PFSK-1 (cell line): ENCODE data around the gene CD8B2.

ENCODE experiments used
- FOXP2 ChIP-seq: optimal IDR thresholded peaks from 2 replicates; pipeline ENCODE3; 2011; ENCODE audit warnings: borderline replicate concordance, control low read depth, inconsistent platforms; ENCODE audit not compliant: insufficient read depth; ENCODE audit errors: extremely low read length, extremely low read depth
- POLR2AphosphoS5 ChIP-seq: IDR thresholded peaks from 2 replicates; pipeline ENCODE4 v1.6.1; 2012; ENCODE audit warnings: low read depth, mild to moderate bottlenecking, control low read depth, low read length, moderate library complexity
- SIN3A ChIP-seq: IDR thresholded peaks from 2 replicates; pipeline ENCODE4 v1.6.1; 2012; ENCODE audit warnings: mild to moderate bottlenecking, low read length, moderate library complexity, borderline replicate concordance; ENCODE audit not compliant: insufficient read depth
- TAF1 ChIP-seq: IDR thresholded peaks from 2 replicates; pipeline ENCODE4 v1.6.1; 2012; ENCODE audit warnings: low read length, control low read depth, borderline replicate concordance; ENCODE audit not compliant: insufficient read depth
- TF ChIP-seq, protein P1 (sequence below), 2 experiments: IDR thresholded peaks; 2 replicates each; pipeline versions ENCODE4 v1.6.1 to v1.8.0; 2011 to 2012; ENCODE audit warnings: low read depth in 2 of 2, low read length in 2 of 2, control low read depth in 1 of 2, inconsistent platforms in 1 of 2, mild to moderate bottlenecking in 1 of 2, moderate library complexity in 1 of 2; ENCODE audit not compliant: insufficient read depth in 1 of 2

Gene CD8B2

DNA sequence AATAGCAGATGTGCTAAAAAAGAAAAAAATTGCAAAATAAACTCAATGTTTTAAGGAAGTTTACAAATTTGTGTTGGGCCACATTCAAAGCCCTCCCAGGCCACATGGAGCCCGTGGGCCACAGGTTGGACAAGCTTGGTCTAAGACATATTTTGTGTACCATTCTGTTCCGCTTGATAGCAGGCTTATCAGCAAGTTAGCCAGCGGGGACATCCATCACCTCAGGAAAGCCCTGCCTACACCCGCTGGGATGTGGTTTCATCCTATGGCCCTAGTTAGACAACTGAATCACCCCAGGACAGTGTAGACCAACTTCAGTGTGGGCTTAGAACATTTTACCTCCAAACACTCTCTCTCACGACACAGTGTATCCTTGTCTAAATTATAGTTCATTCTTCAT lies 32.6 kb downstream of the CD8B2 start:
- no peak for TF ChIP-seq SIN3A
- TF ChIP-seq TAF1 = no peak
- TF ChIP-seq, protein P1, sequence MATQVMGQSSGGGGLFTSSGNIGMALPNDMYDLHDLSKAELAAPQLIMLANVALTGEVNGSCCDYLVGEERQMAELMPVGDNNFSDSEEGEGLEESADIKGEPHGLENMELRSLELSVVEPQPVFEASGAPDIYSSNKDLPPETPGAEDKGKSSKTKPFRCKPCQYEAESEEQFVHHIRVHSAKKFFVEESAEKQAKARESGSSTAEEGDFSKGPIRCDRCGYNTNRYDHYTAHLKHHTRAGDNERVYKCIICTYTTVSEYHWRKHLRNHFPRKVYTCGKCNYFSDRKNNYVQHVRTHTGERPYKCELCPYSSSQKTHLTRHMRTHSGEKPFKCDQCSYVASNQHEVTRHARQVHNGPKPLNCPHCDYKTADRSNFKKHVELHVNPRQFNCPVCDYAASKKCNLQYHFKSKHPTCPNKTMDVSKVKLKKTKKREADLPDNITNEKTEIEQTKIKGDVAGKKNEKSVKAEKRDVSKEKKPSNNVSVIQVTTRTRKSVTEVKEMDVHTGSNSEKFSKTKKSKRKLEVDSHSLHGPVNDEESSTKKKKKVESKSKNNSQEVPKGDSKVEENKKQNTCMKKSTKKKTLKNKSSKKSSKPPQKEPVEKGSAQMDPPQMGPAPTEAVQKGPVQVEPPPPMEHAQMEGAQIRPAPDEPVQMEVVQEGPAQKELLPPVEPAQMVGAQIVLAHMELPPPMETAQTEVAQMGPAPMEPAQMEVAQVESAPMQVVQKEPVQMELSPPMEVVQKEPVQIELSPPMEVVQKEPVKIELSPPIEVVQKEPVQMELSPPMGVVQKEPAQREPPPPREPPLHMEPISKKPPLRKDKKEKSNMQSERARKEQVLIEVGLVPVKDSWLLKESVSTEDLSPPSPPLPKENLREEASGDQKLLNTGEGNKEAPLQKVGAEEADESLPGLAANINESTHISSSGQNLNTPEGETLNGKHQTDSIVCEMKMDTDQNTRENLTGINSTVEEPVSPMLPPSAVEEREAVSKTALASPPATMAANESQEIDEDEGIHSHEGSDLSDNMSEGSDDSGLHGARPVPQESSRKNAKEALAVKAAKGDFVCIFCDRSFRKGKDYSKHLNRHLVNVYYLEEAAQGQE (IDR thresholded peaks at IDR 0.05; ENCODE audit: insufficient read depth in 1 of 2, low read depth in 2 of 2, low read length in 2 of 2) = no peak
- no peak for TF ChIP-seq FOXP2
- TF ChIP-seq POLR2AphosphoS5 = no peak

DNA sequence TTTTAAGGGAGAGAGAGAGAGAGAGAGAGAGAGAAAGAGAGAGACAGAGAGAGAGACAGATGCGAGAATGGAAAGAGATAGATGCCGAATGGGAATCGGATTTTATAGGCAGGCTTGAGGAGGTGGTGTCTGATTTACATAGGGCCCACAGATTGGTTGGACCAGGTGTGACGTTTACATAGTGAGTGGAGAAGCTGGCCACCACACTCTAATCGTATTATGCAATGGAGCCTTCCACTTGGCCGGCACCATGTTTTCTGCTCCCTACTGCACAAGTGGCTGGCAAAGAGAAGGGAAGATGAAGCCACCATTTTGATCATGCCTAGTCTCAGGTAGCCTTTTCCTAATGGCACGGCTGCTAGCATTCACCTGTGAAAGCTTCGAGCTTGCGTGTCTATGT lies 33.9 kb downstream of the CD8B2 start:
- TF ChIP-seq, protein P1 (IDR thresholded peaks at IDR 0.05; ENCODE audit: insufficient read depth in 1 of 2, low read depth in 2 of 2, low read length in 2 of 2) = no peak
- TF ChIP-seq FOXP2 = no peak
- TF ChIP-seq TAF1 = no peak
- no peak for TF ChIP-seq SIN3A
- no peak for TF ChIP-seq POLR2AphosphoS5

DNA sequence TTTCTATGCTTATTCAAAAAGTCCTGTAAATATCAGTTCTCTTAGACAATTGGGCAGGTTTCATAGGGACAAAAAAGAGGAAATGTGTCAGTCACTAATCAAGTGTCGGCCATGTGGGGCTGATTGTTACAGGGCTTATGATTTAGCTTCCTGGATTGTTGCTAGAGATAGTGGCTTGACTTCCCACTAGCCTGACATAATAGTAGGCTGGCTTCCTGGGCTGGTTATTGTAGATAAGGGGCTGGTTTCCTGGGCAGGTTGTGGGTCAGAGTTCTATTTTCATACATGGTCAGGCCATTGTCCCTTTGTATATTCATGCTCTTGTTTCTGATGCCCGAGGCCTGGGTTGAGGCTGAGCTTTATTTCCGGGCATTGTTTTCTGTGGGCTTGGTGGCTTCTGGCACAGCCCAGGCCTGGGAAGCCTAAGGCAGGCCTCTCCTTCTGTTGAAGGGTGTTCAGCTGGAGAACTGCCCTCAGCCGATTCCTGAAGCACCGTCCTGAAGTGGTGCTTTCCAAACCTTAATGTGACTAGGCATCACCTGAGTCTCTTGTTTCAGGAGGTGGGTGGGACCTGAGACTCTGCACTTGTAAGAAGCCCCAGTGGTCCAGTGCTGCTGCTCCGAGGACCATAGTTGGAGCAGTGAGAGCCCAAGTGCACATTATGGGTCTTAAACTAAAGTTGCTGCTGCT lies 37.0 kb downstream of the CD8B2 start:
- TF ChIP-seq SIN3A (no peak), FOXP2 (no peak), POLR2AphosphoS5 (no peak), TAF1 (no peak)
- TF ChIP-seq, protein P1 (IDR thresholded peaks at IDR 0.05; ENCODE audit: insufficient read depth in 1 of 2, low read depth in 2 of 2, low read length in 2 of 2) = no peak

GRCh38 chr2:106530866-106531265 lies 43.7 kb downstream of the CD8B2 start:
- TF ChIP-seq POLR2AphosphoS5 (no peak), SIN3A (no peak), TAF1 (no peak), FOXP2 (no peak)
- TF ChIP-seq, protein P1 (IDR thresholded peaks at IDR 0.05; ENCODE audit: insufficient read depth in 1 of 2, low read depth in 2 of 2, low read length in 2 of 2) = no peak

DNA sequence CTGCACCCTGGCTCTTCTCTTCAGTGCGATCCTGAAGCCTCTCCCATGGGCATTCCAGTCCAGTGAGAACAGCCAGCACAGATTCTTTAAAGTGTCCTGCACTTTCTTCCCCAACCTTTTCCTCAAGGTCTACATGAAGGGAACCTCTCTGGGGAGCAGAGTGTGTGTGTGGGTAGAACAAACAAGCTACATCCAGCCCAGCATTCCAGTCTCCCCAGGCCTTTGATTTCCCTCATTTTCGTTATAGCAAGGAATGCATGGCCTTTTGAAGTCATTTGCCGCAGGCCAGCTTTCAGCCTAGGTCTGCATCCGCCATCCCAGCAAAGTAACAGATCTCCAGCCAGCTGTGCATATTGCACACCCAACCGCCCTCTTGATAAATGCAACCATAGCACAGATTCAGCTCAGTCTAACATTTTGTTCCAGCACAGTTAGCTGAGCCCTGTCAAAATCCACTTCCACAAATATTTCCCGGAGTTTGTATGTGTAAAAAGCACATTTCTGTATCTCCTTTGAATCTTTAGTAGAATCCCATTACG lies 44.6 kb downstream of the CD8B2 start:
- TF ChIP-seq POLR2AphosphoS5 (no peak), TAF1 (no peak)
